ENCODE measurements around the gene HS3ST4. TPM values are rescaled to one million over a fixed set of nuclear protein-coding genes. Genes with fewer than 3 reads are reported as not detected.

HS3ST4 gene
- polyA plus RNA-seq, 1 experiment = not detected

DNA sequence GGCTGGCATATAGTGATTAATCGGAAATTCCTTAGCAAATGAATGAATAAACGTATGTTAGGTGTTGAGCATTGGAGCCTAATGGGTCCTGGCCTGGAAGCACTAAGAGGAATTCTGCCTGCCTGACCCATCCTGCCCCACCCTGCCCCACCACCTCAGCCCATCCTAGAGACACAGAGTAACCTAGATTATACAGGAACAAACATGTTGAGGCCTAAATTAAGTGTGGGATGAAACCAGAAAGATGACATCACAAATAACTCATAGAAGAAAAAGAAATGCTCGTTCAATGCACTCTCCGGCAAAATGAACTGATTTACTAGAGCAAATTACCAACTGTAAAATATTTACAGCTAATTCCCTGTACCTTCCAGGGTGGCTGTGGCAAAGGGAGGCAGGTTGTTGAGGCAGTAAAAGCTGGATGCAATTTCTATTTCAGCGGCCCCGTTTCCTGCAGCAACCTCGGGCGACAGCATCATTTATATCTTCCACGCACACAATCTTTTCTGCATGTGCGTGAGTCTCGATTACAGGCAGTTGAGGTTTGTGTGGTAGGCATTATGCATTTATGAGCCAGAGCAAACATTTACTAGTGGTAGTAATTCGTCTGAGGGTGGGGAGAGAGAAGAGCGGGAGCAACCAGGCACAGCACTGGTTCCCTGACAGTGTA is 417.2 kb downstream of the HS3ST4 start:
- ChIA-PET POLR2A (no interaction called here), CTCF (no interaction called here)
- Histone ChIP-seq H3K27me3 (ENCODE audit: control insufficient read depth, insufficient read depth, low read length) (no peaks in the 10 kb centered on the region), H3K4me3 (ENCODE audit: low read depth, low read length) (no peak overlapping the region), H3K9me3 (ENCODE audit: control insufficient read depth, insufficient read depth, low read length) (peaks cover 16% of the 10 kb centered on the region), H3K27ac (ENCODE audit: low read depth, low read length) (no peak overlapping the region)
- DNase-seq (ENCODE audit: low read depth, low spot score) = no peak
- TF ChIP-seq, protein P1, sequence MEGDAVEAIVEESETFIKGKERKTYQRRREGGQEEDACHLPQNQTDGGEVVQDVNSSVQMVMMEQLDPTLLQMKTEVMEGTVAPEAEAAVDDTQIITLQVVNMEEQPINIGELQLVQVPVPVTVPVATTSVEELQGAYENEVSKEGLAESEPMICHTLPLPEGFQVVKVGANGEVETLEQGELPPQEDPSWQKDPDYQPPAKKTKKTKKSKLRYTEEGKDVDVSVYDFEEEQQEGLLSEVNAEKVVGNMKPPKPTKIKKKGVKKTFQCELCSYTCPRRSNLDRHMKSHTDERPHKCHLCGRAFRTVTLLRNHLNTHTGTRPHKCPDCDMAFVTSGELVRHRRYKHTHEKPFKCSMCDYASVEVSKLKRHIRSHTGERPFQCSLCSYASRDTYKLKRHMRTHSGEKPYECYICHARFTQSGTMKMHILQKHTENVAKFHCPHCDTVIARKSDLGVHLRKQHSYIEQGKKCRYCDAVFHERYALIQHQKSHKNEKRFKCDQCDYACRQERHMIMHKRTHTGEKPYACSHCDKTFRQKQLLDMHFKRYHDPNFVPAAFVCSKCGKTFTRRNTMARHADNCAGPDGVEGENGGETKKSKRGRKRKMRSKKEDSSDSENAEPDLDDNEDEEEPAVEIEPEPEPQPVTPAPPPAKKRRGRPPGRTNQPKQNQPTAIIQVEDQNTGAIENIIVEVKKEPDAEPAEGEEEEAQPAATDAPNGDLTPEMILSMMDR (IDR thresholded peaks at IDR 0.05; ENCODE audit: low read depth, low read length) = no peak

DNA sequence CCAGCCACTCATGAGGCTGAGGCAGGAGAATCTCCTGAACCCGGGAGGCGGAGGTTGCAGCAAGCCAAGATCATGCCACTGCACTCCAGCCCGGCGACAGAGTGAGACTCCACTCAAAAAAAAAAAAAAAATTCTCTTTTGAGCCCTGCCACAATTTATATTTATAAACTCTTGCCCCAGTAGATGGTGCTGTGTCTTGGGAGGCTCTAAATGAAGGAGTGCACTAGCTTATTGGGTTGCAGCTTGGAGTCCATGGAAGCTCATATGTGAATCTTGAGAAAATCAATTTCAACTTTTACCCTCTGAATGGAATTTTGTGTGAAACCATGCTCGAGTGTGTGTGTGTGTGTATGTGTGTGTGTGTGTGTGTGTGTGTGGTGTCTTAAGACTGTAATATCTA is 420.1 kb downstream of the HS3ST4 start:
- TF ChIP-seq, protein P1 (IDR thresholded peaks at IDR 0.05; ENCODE audit: low read depth, low read length) = no peak
- Histone ChIP-seq H3K4me3 (ENCODE audit: low read depth, low read length) (no peak overlapping the region), H3K9me3 (ENCODE audit: control insufficient read depth, insufficient read depth, low read length) (peaks cover 16% of the 10 kb centered on the region), H3K27me3 (ENCODE audit: control insufficient read depth, insufficient read depth, low read length) (no peaks in the 10 kb centered on the region), H3K27ac (ENCODE audit: low read depth, low read length) (no peak overlapping the region)
- CTCF ChIA-PET = no interaction called here
- POLR2A ChIA-PET = interaction anchor here (0.6 kb wide), 1 partner anchor 34 kb away, joined by 3 read pairs; no protein-coding TSS in a partner anchor
- DNase-seq (ENCODE audit: low read depth, low spot score) = no peak

DNA sequence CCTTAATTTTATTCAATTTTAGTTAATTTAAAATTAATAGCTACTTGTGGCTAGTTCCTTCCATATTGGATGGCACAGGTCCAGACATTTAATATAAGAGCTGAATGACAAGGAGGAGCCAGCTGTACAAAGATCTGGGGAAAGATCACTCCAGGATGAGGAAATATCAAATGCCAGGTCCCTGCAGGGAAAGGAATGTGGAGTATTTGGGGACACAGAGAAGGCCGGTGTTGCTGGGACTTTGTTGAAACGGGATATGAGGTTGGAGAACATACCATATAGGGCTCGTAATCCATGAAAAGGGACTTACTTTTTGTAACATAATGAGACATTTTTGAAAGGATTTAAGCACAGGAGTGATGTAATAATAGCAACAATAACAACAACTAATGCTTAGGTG is 426.8 kb downstream of the HS3ST4 start:
- ChIA-PET POLR2A (no interaction called here), CTCF (no interaction called here)
- H3K9me3 ChIP-seq (ENCODE audit: control insufficient read depth, insufficient read depth, low read length) = peaks cover 33% of the 10 kb centered on the region

DNA sequence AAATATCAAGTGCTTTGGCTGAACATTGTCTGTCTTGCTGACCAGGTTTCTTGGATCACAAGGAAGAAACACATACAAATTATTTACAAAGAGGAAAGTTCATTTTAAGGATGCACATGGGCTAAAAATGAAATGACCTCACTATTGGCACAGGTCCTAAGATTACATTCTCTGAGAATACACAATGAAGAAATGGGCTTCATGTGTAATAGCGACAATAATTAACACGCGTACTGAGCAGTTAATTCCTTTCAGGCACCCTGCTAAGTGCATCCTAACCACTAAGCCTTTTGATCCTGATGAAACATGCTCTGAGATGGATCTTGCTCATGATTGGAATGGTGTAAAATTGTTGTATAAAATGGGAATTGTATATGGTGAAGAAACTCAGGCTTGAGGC is 429.0 kb downstream of the HS3ST4 start:
- TF ChIP-seq, protein P1 (IDR thresholded peaks at IDR 0.05; ENCODE audit: low read depth, low read length) = no peak
- no peak overlapping the region for H3K4me3 ChIP-seq (ENCODE audit: low read depth, low read length)
- peaks cover 33% of the 10 kb centered on the region for H3K9me3 ChIP-seq (ENCODE audit: control insufficient read depth, insufficient read depth, low read length)
- DNase-seq (ENCODE audit: low read depth, low spot score) = no peak
- POLR2A ChIA-PET = no interaction called here
- no peaks in the 10 kb centered on the region for H3K27me3 ChIP-seq (ENCODE audit: control insufficient read depth, insufficient read depth, low read length)
- CTCF ChIA-PET = no interaction called here
- no peak overlapping the region for H3K27ac ChIP-seq (ENCODE audit: low read depth, low read length)

More for the DNA sequence above, 426.8 kb downstream of the HS3ST4 start:
- no peak for DNase-seq (ENCODE audit: low read depth, low spot score)
- TF ChIP-seq, protein P1 (IDR thresholded peaks at IDR 0.05; ENCODE audit: low read depth, low read length) = no peak
- Histone ChIP-seq H3K27me3 (ENCODE audit: control insufficient read depth, insufficient read depth, low read length) (no peaks in the 10 kb centered on the region), H3K4me3 (ENCODE audit: low read depth, low read length) (no peak overlapping the region), H3K27ac (ENCODE audit: low read depth, low read length) (no peak overlapping the region)

DNA sequence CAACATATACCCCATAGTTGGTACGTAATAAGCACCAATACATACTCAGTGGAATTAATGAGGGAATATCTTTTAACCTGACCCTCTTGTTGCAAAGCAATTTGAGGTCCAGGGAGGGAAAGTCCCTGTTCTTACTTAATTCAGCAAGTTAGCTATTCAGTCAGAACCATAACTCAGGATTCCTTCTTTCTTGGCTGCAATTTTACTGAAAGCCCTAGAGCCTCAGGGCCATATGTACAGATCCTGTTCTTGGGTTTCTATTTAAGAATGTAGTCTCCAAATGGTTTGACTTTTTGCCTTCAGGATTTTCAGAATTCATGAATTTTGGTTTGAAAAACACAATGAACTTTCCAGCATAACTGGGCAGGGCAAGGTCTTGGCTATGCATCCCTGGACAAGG is 436.5 kb downstream of the HS3ST4 start:
- Histone ChIP-seq H3K27ac (ENCODE audit: low read depth, low read length) (no peak overlapping the region), H3K27me3 (ENCODE audit: control insufficient read depth, insufficient read depth, low read length) (no peaks in the 10 kb centered on the region), H3K9me3 (ENCODE audit: control insufficient read depth, insufficient read depth, low read length) (peaks cover 25% of the 10 kb centered on the region; the same call in 1 of the 2 replicates), H3K4me3 (ENCODE audit: low read depth, low read length) (no peak overlapping the region)
- ChIA-PET CTCF (no interaction called here), POLR2A (no interaction called here)
- no peak for DNase-seq (ENCODE audit: low read depth, low spot score)
- TF ChIP-seq, protein P1 (IDR thresholded peaks at IDR 0.05; ENCODE audit: low read depth, low read length) = no peak
